HCT116 (cell line): Measurements from ENCODE around the gene SNX22. TPM values are rescaled to one million over a fixed set of nuclear protein-coding genes. Genes with fewer than 3 reads are reported as not detected.
"Not testable (repeated sequence)": the region's sequence is repeated elsewhere in the genome, so short reads cannot be mapped to it uniquely, and the experiment has no call there.

Experiments
- ATAC-seq: fragments of 200-7000 bp; cut with Tn5 transposase; 2 replicates; pipeline ENCODE4 v1.9.1; 2020; ENCODE audit warnings: mild to moderate bottlenecking, moderate library complexity
- BruUV-seq: library from RNA; stranded (reverse); fragments of 400-500 nt; replicated peaks from 2 replicates; lab custom pipeline; 2021; lab: Mats Ljungman, UMichigan
- CTCF ChIA-PET: fragments of 300-600 bp; sonication (Branson Sonifier 250); formaldehyde crosslinking; loops from one replicate; lab custom pipeline; 2021; ENCODE audit warnings: antibody characterized with exemption; lab: Charles Lee
- POLR2A ChIA-PET: fragments of 300-600, 350-600 bp; sonication (Branson Sonifier 250); formaldehyde crosslinking; loops from one replicate; lab custom pipeline; 2021; ENCODE audit warnings: antibody characterized with exemption; lab: Charles Lee
- RAD21 ChIA-PET, 2 experiments: fragments of 300-600 bp; sonication (Branson Sonifier 250); formaldehyde crosslinking; loops; one replicate each; lab custom pipeline; 2023; ENCODE audit warnings: low total read pairs in 2 of 2; ENCODE audit not compliant: uncharacterized antibody in 2 of 2, unreplicated experiment in 2 of 2, low non-redundant PET in 1 of 2; lab: Charles Lee
- DNase-seq: peaks from one replicate; pipeline ENCODE4 v3.0.0-alpha.2; 2010; ENCODE audit warnings: low read depth, low spot score
- H2AFZ ChIP-seq: fragments of 200-600 bp; shearing (Covaris generic), sonication (generic); 2 replicates; pipeline ENCODE4 v1.6.1; 2017; ENCODE audit warnings: low read depth, mixed run types, mixed read lengths, antibody characterized with exemption, low read length; ENCODE audit not compliant: poor library complexity, severe bottlenecking
- H3K27ac ChIP-seq: 2 replicates; pipeline ENCODE4 v1.5.1; 2012; ENCODE audit warnings: low read depth, low read length
- H3K27me3 ChIP-seq: fragments of 200-600 bp; sonication (generic); 2 replicates; pipeline ENCODE4 v1.6.1; 2016; ENCODE audit warnings: mixed run types, low read length, mixed read lengths; ENCODE audit not compliant: insufficient read depth
- H3K36me3 ChIP-seq, 2 experiments: fragments of 200-500 bp in 1 of 2; fragments of 200-600 bp in 1 of 2; sonication (Bioruptor generic) in 1 of 2; sonication (generic) in 1 of 2; 2 replicates each; pipeline versions ENCODE4 v1.5.1 to v1.6.1; 2014 to 2016; ENCODE audit warnings: low read length in 2 of 2, inconsistent platforms in 1 of 2, mixed read lengths in 1 of 2, mixed run types in 1 of 2; ENCODE audit not compliant: insufficient read depth in 2 of 2, control insufficient read depth in 1 of 2
- H3K4me1 ChIP-seq, 2 experiments: fragments of 200-600 bp in 1 of 2; sonication (generic) in 1 of 2; 2 replicates each; pipeline versions ENCODE4 v1.5.1 to v1.6.1; 2012 to 2017; ENCODE audit warnings: low read length in 2 of 2, inconsistent platforms in 1 of 2, mild to moderate bottlenecking in 1 of 2, mixed read lengths in 1 of 2, mixed run types in 1 of 2, moderate library complexity in 1 of 2; ENCODE audit not compliant: insufficient read depth in 2 of 2, control insufficient read depth in 1 of 2
- H3K4me2 ChIP-seq: fragments of 200-600 bp; sonication (generic); 2 replicates; pipeline ENCODE4 v1.6.1; 2017; ENCODE audit warnings: mixed run types, low read length, mixed read lengths
- H3K4me3 ChIP-seq, 2 experiments: fragments of 200-600 bp in 1 of 2; sonication (generic) in 1 of 2; replicated peaks in 1 of 2; 2 replicates each; pipeline ENCODE4 v1.5.1; 2011 to 2016; ENCODE audit warnings: low read length in 2 of 2, control low read depth in 1 of 2, low read depth in 1 of 2, mild to moderate bottlenecking in 1 of 2, mixed read lengths in 1 of 2, mixed run types in 1 of 2
- H3K79me2 ChIP-seq: fragments of 200-600 bp; sonication (generic); 2 replicates; pipeline ENCODE4 v1.6.1; 2017; ENCODE audit warnings: mild to moderate bottlenecking, mixed run types, low read length, moderate library complexity, mixed read lengths; ENCODE audit not compliant: insufficient read depth
- H3K9ac ChIP-seq: fragments of 200-600 bp; sonication (generic); 2 replicates; pipeline ENCODE4 v1.6.1; 2016; ENCODE audit warnings: low read length, mixed read lengths
- H3K9me2 ChIP-seq: fragments of 200-600 bp; sonication (generic), shearing (Covaris generic); 2 replicates; pipeline ENCODE4 v1.6.1; 2017; ENCODE audit warnings: mixed run types, mild to moderate bottlenecking, moderate library complexity; ENCODE audit not compliant: insufficient read depth
- H3K9me3 ChIP-seq, 2 experiments: fragments of 200-500 bp in 1 of 2; fragments of 200-600 bp in 1 of 2; sonication (Bioruptor generic) in 1 of 2; sonication (generic) in 1 of 2; 2 replicates each; pipeline ENCODE4 v1.6.1; 2014 to 2017; ENCODE audit warnings: low read length in 2 of 2, mixed read lengths in 2 of 2, inconsistent platforms in 1 of 2, low read depth in 1 of 2, mild to moderate bottlenecking in 1 of 2, mixed run types in 1 of 2, moderate library complexity in 1 of 2; ENCODE audit not compliant: control insufficient read depth in 1 of 2, insufficient read depth in 1 of 2
- H4K20me1 ChIP-seq: fragments of 200-600 bp; sonication (generic), shearing (Covaris generic); 2 replicates; pipeline ENCODE4 v1.6.1; 2017; ENCODE audit warnings: mixed run types, mild to moderate bottlenecking, moderate library complexity; ENCODE audit not compliant: insufficient read depth
- ATF3 ChIP-seq: IDR thresholded peaks from 2 replicates; pipeline ENCODE4 v1.6.1; 2012
- CBX3 ChIP-seq: IDR thresholded peaks from 2 replicates; pipeline ENCODE4 v1.6.1; 2012; ENCODE audit warnings: low read depth
- CEBPB ChIP-seq: IDR thresholded peaks from 2 replicates; pipeline ENCODE4 v1.6.1; 2012; ENCODE audit warnings: low read depth
- EGR1 ChIP-seq: IDR thresholded peaks from 2 replicates; pipeline ENCODE4 v1.6.1; 2012; ENCODE audit warnings: low read depth
- EZH2phosphoT487 ChIP-seq: fragments of 200-600 bp; IDR thresholded peaks from 2 replicates; pipeline ENCODE4 v1.6.1; 2018; ENCODE audit warnings: antibody characterized with exemption, borderline replicate concordance
- FOSL1 ChIP-seq: IDR thresholded peaks from 2 replicates; pipeline ENCODE4 v1.6.1; 2012; ENCODE audit warnings: low read depth
- JUND ChIP-seq: IDR thresholded peaks from 2 replicates; pipeline ENCODE4 v1.6.1; 2012
- POLR2A ChIP-seq: IDR thresholded peaks from 2 replicates; pipeline ENCODE4 v1.7.0; 2011; ENCODE audit warnings: borderline replicate concordance; ENCODE audit not compliant: insufficient read depth, insufficient read length; ENCODE audit errors: extremely low read depth
- RAD21 ChIP-seq: IDR thresholded peaks from 2 replicates; pipeline ENCODE4 v1.6.1; 2012; ENCODE audit warnings: low read depth, mild to moderate bottlenecking
- REST ChIP-seq: IDR thresholded peaks from 2 replicates; pipeline ENCODE4 v1.6.1; 2012; ENCODE audit warnings: low read depth
- SIN3A ChIP-seq: IDR thresholded peaks from 2 replicates; pipeline ENCODE4 v1.6.1; 2012; ENCODE audit warnings: low read depth
- SRF ChIP-seq: IDR thresholded peaks from 2 replicates; pipeline ENCODE4 v1.6.1; 2012; ENCODE audit warnings: low read depth
- YY1 ChIP-seq: IDR thresholded peaks from 2 replicates; pipeline ENCODE4 v1.6.1; 2011; ENCODE audit warnings: low read length, low read depth, moderate library complexity, mild to moderate bottlenecking; ENCODE audit not compliant: insufficient replicate concordance; ENCODE audit errors: extremely low read depth
- ZBTB33 ChIP-seq: IDR thresholded peaks from 2 replicates; pipeline ENCODE4 v1.6.1; 2011; ENCODE audit warnings: mild to moderate bottlenecking, low read length, moderate library complexity; ENCODE audit not compliant: insufficient replicate concordance; ENCODE audit errors: extremely low read depth
- ZNF274 ChIP-seq: fragments of 200-500 bp; sonication (Bioruptor generic); IDR thresholded peaks from 2 replicates; pipeline ENCODE4 v1.6.1; 2014; ENCODE audit warnings: mild to moderate bottlenecking, low read depth, low read length, inconsistent platforms
- intact Hi-C: fragments of 100-400 bp; cut with micrococcal nuclease; formaldehyde crosslinking; loops from 2 replicates; pipeline ENCODE4 v1.10.0; 2022
- total RNA-seq: library from RNA; stranded (reverse); gene quantifications from one replicate; pipeline ENCODE4 v1.2.1, GENCODE V29; 2021; ENCODE audit not compliant: unreplicated experiment

Gene SNX22
- total RNA-seq, 1 experiment from 2014 or later: 6.3 TPM

GRCh38 chr15:64107337-64107736 is 44.2 kb upstream of the SNX22 start:
- DNase-seq (no peak), ATAC-seq (no peak)
- H3K9me2 ChIP-seq: no peaks in the 10 kb centered on the region
- no peak overlapping the region for H3K27ac ChIP-seq
- no peak overlapping the region for H3K4me3 ChIP-seq
- ChIA-PET RAD21 (no interaction called here), CTCF (no interaction called here), POLR2A (no interaction called here)
- intact Hi-C loops: no loop called here
- no peaks in the 10 kb centered on the region for H3K9me3 ChIP-seq
- TF ChIP-seq ZBTB33: no peak
- no peak for TF ChIP-seq YY1
- no peak for TF ChIP-seq JUND
- no peak for TF ChIP-seq SRF
- no peak for TF ChIP-seq POLR2A
- no peak for TF ChIP-seq CBX3
- no peak for TF ChIP-seq RAD21
- no peak for TF ChIP-seq ATF3
- no peak for TF ChIP-seq EZH2phosphoT487
- TF ChIP-seq CEBPB: no peak
- TF ChIP-seq SIN3A: no peak
- no peak for TF ChIP-seq EGR1
- TF ChIP-seq FOSL1: no peak
- TF ChIP-seq ZNF274: no peak
- no peak for TF ChIP-seq REST
- H4K20me1 ChIP-seq: peaks cover 17% of the 10 kb centered on the region; the same call in 1 of the 2 replicates
- no peak overlapping the region for H3K4me2 ChIP-seq
- H3K79me2 ChIP-seq: peaks cover 92% of the 10 kb centered on the region
- no peaks in the 10 kb centered on the region for H3K36me3 ChIP-seq
- no peaks in the 10 kb centered on the region for H3K27me3 ChIP-seq
- H3K9ac ChIP-seq: no peak overlapping the region
- BruUV-seq: no TSS peak
- no peak overlapping the region for H2AFZ ChIP-seq
- no peaks in the 10 kb centered on the region for H3K4me1 ChIP-seq

- H3K27me3 ChIP-seq, H3K4me1 ChIP-seq, H3K9me2 ChIP-seq, CTCF ChIA-PET, H3K27ac ChIP-seq, H3K4me2 ChIP-seq, BruUV-seq, RAD21 ChIA-PET, H4K20me1 ChIP-seq, DNase-seq, H3K4me3 ChIP-seq, ATAC-seq, H3K9me3 ChIP-seq, H3K9ac ChIP-seq, H2AFZ ChIP-seq, intact Hi-C loops, POLR2A ChIA-PET: not testable (repeated sequence)
- Histone ChIP-seq H3K36me3 (peaks cover 5 to 16% of the 10 kb centered on the region in 2 experiments; a peak in 3 of 4 replicates), H3K79me2 (peaks cover 67% of the 10 kb centered on the region)
Measured at GRCh38 chr15:64110108-64110701, 41.3 kb upstream of the SNX22 start.
